H9 (cell line): Measurements from ENCODE around the gene TMPRSS12. TPM values are rescaled to one million over a fixed set of nuclear protein-coding genes. Genes with fewer than 3 reads are reported as not detected.

Experiments used
- DNase-seq: peaks from one replicate; pipeline ENCODE4 v3.0.0-alpha.2; 2017
- H2AFZ ChIP-seq: one replicate; pipeline ENCODE4 v1.6.1; 2013; ENCODE audit warnings: mild to moderate bottlenecking, low read length, control low read depth, moderate library complexity
- H2AK5ac ChIP-seq: 2 replicates; pipeline ENCODE4 v1.6.1; 2013; ENCODE audit warnings: low read length, control low read depth, mixed read lengths; ENCODE audit not compliant: insufficient read length
- H2BK120ac ChIP-seq: one replicate; pipeline ENCODE4 v1.6.1; 2013; ENCODE audit warnings: low read depth, mild to moderate bottlenecking, low read length, control low read depth, inconsistent platforms; ENCODE audit not compliant: poor library complexity, severe bottlenecking
- H2BK12ac ChIP-seq: 2 replicates; pipeline ENCODE4 v1.6.1; 2013; ENCODE audit warnings: low read length, control low read depth, mixed read lengths, low read depth; ENCODE audit not compliant: insufficient read length
- H2BK15ac ChIP-seq: 2 replicates; pipeline ENCODE4 v1.6.1; 2013; ENCODE audit warnings: low read depth, low read length, control low read depth
- H2BK20ac ChIP-seq: one replicate; pipeline ENCODE4 v1.6.1; 2013; ENCODE audit warnings: low read depth, mild to moderate bottlenecking, low read length, control low read depth, inconsistent platforms; ENCODE audit not compliant: poor library complexity, severe bottlenecking
- H2BK5ac ChIP-seq: 2 replicates; pipeline ENCODE4 v1.6.1; 2013; ENCODE audit warnings: low read length, control low read depth, mixed read lengths; ENCODE audit not compliant: insufficient read length
- H3K14ac ChIP-seq: 2 replicates; pipeline ENCODE4 v1.6.1; 2013; ENCODE audit warnings: low read length, control low read depth; ENCODE audit not compliant: insufficient read depth
- H3K18ac ChIP-seq: 2 replicates; pipeline ENCODE4 v1.6.1; 2013; ENCODE audit warnings: low read depth, mild to moderate bottlenecking, mixed read lengths, low read length, control low read depth; ENCODE audit not compliant: insufficient read length
- H3K23ac ChIP-seq: 2 replicates; pipeline ENCODE4 v1.6.1; 2013; ENCODE audit warnings: low read length, control low read depth, mixed read lengths, low read depth; ENCODE audit not compliant: insufficient read length
- H3K23me2 ChIP-seq: 2 replicates; pipeline ENCODE4 v1.6.1; 2013; ENCODE audit warnings: low read depth, mild to moderate bottlenecking, mixed read lengths, low read length, control low read depth; ENCODE audit not compliant: insufficient read length, poor library complexity, severe bottlenecking
- H3K27ac ChIP-seq: 2 replicates; pipeline ENCODE4 v1.5.1; 2013; ENCODE audit warnings: low read length, control low read depth, mixed read lengths, low read depth; ENCODE audit not compliant: insufficient read length
- H3K27me3 ChIP-seq: 2 replicates; pipeline ENCODE4 v1.6.1; 2013; ENCODE audit warnings: low read length, control low read depth, inconsistent platforms; ENCODE audit not compliant: insufficient read depth
- H3K4ac ChIP-seq: 2 replicates; pipeline ENCODE4 v1.6.1; 2013; ENCODE audit warnings: low read depth, mild to moderate bottlenecking, control low read depth, inconsistent platforms, low read length, moderate library complexity
- H3K4me1 ChIP-seq: 2 replicates; pipeline ENCODE4 v1.6.1; 2013; ENCODE audit warnings: low read length, control low read depth, inconsistent platforms; ENCODE audit not compliant: insufficient read depth
- H3K4me2 ChIP-seq: 2 replicates; pipeline ENCODE4 v1.6.1; 2013; ENCODE audit warnings: low read length, control low read depth, mixed read lengths; ENCODE audit not compliant: insufficient read length, insufficient read depth
- H3K56ac ChIP-seq: 2 replicates; pipeline ENCODE4 v1.6.1; 2013; ENCODE audit warnings: low read depth, mild to moderate bottlenecking, mixed read lengths, low read length, control low read depth; ENCODE audit not compliant: insufficient read length
- H3K79me1 ChIP-seq: 2 replicates; pipeline ENCODE4 v1.6.1; 2013; ENCODE audit warnings: low read depth, mild to moderate bottlenecking, moderate library complexity, low read length, control low read depth, inconsistent platforms; ENCODE audit not compliant: insufficient read depth, poor library complexity, severe bottlenecking
- H3K79me2 ChIP-seq: 2 replicates; pipeline ENCODE4 v1.6.1; 2013; ENCODE audit warnings: low read length, control low read depth, inconsistent platforms; ENCODE audit not compliant: insufficient read depth
- H3K9ac ChIP-seq: 2 replicates; pipeline ENCODE4 v1.6.1; 2013; ENCODE audit warnings: low read length, control low read depth, mixed read lengths; ENCODE audit not compliant: insufficient read length; ENCODE audit errors: extremely low read depth
- H3K9me3 ChIP-seq: one replicate; pipeline ENCODE4 v1.6.1; 2013; ENCODE audit warnings: low read depth, low read length, inconsistent platforms; ENCODE audit not compliant: control insufficient read depth
- H3T11ph ChIP-seq: one replicate; pipeline ENCODE4 v1.6.1; 2013; ENCODE audit warnings: mild to moderate bottlenecking, low read length, control low read depth, inconsistent platforms
- H4K20me1 ChIP-seq: one replicate; pipeline ENCODE4 v1.6.1; 2013; ENCODE audit not compliant: control insufficient read depth, insufficient read length, insufficient read depth
- H4K5ac ChIP-seq: 2 replicates; pipeline ENCODE4 v1.6.1; 2013; ENCODE audit warnings: low read depth, mild to moderate bottlenecking, mixed read lengths, low read length, control low read depth; ENCODE audit not compliant: insufficient read length
- H4K8ac ChIP-seq: replicated peaks from 2 replicates; pipeline ENCODE4 v1.6.1; 2013; ENCODE audit warnings: low read length, control low read depth, mixed read lengths, low read depth; ENCODE audit not compliant: insufficient read length
- H4K91ac ChIP-seq: 2 replicates; pipeline ENCODE4 v1.6.1; 2013; ENCODE audit warnings: low read depth, mild to moderate bottlenecking, moderate library complexity, mixed read lengths, low read length, control low read depth; ENCODE audit not compliant: insufficient read length
- H3K27ac Mint-ChIP-seq, 3 experiments: 2 replicates in 2 of 3; 3 replicates in 1 of 3; pipeline ENCODE4 v1.8.0; 2020 to 2021; ENCODE audit warnings: mixed read lengths in 3 of 3, mild to moderate bottlenecking in 1 of 3, moderate library complexity in 1 of 3
- H3K27me3 Mint-ChIP-seq: 2 replicates; pipeline ENCODE4 v1.8.0; 2021; ENCODE audit warnings: low read depth, mild to moderate bottlenecking, moderate library complexity, mixed read lengths
- H3K36me3 Mint-ChIP-seq, 3 experiments: 2 replicates in 2 of 3; 3 replicates in 1 of 3; pipeline ENCODE4 v1.8.0; 2020 to 2021; ENCODE audit warnings: low read depth in 3 of 3, mixed read lengths in 3 of 3; ENCODE audit not compliant: insufficient read depth in 1 of 3
- H3K4me1 Mint-ChIP-seq, 2 experiments: 2 replicates each; pipeline ENCODE4 v1.8.0; 2020; ENCODE audit warnings: mixed read lengths in 2 of 2
- H3K4me3 Mint-ChIP-seq, 2 experiments: 2 replicates in 1 of 2; 3 replicates in 1 of 2; pipeline ENCODE4 v1.8.0; 2020 to 2021; ENCODE audit warnings: mild to moderate bottlenecking in 2 of 2, mixed read lengths in 2 of 2, moderate library complexity in 1 of 2
- H3K9me3 Mint-ChIP-seq, 2 experiments: 2 replicates in 1 of 2; 3 replicates in 1 of 2; pipeline ENCODE4 v1.8.0; 2020; ENCODE audit warnings: mild to moderate bottlenecking in 2 of 2, mixed read lengths in 2 of 2, moderate library complexity in 1 of 2
- WGBS: extraction: QIAGEN DNeasy Blood & Tissue Kit; methylation state at CpG from one replicate; pipeline ENCODE4 v1.1.7; 2013; ENCODE audit warnings: missing lambda C conversion rate, low lambda C conversion rate, mixed read lengths; ENCODE audit not compliant: insufficient read length; ENCODE audit errors: extremely low coverage; 5-methylcytosine and 5-hydroxymethylcytosine counted together
- total RNA-seq: library from RNA; stranded (reverse); gene quantifications from 2 replicates; pipeline ENCODE4 v1.2.1, GENCODE V29; 2021
- TF ChIP-seq, protein P1 (sequence below): fragments of 200-600 bp; sonication (generic); conservative IDR thresholded peaks from 3 replicates; pipeline ENCODE4 v1.8.0; 2021; ENCODE audit warnings: antibody characterized with exemption, mild to moderate bottlenecking

TMPRSS12 gene
- total RNA-seq, 1 experiment from 2014 or later, result not detected

DNA sequence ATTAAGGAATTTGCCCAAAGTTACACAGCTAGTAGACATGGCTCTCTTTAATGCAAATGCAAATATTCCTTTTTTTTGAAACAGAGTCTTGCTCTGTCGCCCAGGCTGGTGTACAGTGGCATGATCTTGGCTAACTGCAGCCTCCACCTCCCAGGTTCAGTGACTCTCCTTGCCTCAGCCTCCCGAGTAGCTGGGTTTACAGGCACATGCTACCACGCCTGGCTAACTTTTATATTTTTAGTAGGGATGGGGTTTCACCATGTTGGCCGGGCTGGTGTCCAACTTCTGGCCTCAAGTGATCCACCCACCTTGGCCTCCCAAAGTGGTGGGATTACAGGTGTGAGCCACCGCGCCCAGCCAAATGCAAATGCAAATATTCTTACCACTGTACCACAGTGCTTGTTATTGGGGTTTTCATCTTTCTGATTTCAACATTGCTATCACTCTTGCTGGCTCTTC lies 85.1 kb downstream of the TMPRSS12 start:
- Mint-ChIP-seq H3K4me3 (peak overlapping the region in 1 of 2 experiments; percentile 93; a peak in 2 of 5 replicates), H3K4me1 (peaks cover 36 to 58% of the 10 kb centered on the region in 2 experiments)

More for the DNA sequence above, 85.1 kb downstream of the TMPRSS12 start:
- Histone ChIP-seq H3K9me3 (no peaks in the 10 kb centered on the region), H3K79me1 (no peaks in the 10 kb centered on the region), H2AK5ac (no peak overlapping the region), H3K23ac (no peak overlapping the region), H3K27ac (no peak overlapping the region), H4K5ac (no peak overlapping the region), H3K4me1 (no peaks in the 10 kb centered on the region; the same call in 1 of the 2 replicates), H3K23me2 (peaks cover 6% of the 10 kb centered on the region), H2BK120ac (no peak overlapping the region), H4K91ac (no peak overlapping the region), H2AFZ (no peak overlapping the region), H4K8ac (no peak overlapping the region), H2BK12ac (no peak overlapping the region), H2BK15ac (no peak overlapping the region), H3K4me2 (peak overlapping the region; percentile 24), H3K4ac (no peak overlapping the region), H3K14ac (no peak overlapping the region), H3K79me2 (no peaks in the 10 kb centered on the region; the same call in 1 of the 2 replicates), H3K9ac (no peak overlapping the region), H2BK5ac (no peak overlapping the region), H3K56ac (no peak overlapping the region), H4K20me1 (no peaks in the 10 kb centered on the region), H3K27me3 (no peaks in the 10 kb centered on the region), H3K18ac (no peak overlapping the region), H2BK20ac (no peak overlapping the region), H3T11ph (no peak overlapping the region)
- TF ChIP-seq, protein P1, sequence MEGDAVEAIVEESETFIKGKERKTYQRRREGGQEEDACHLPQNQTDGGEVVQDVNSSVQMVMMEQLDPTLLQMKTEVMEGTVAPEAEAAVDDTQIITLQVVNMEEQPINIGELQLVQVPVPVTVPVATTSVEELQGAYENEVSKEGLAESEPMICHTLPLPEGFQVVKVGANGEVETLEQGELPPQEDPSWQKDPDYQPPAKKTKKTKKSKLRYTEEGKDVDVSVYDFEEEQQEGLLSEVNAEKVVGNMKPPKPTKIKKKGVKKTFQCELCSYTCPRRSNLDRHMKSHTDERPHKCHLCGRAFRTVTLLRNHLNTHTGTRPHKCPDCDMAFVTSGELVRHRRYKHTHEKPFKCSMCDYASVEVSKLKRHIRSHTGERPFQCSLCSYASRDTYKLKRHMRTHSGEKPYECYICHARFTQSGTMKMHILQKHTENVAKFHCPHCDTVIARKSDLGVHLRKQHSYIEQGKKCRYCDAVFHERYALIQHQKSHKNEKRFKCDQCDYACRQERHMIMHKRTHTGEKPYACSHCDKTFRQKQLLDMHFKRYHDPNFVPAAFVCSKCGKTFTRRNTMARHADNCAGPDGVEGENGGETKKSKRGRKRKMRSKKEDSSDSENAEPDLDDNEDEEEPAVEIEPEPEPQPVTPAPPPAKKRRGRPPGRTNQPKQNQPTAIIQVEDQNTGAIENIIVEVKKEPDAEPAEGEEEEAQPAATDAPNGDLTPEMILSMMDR, result no peak
- Mint-ChIP-seq H3K9me3 (no peaks in the 10 kb centered on the region), H3K36me3 (peaks cover 0 to 8% (median 8%) of the 10 kb centered on the region in 3 experiments; a peak in 5 of 7 replicates), H3K27me3 (no peaks in the 10 kb centered on the region), H3K27ac (no peak overlapping the region; a peak in 1 of 7 replicates)
- DNase-seq, result no peak
- no CpG with 5 or more reads among the region's 6 CpGs for WGBS
